ENCODE measurements around the gene TRIM74. TPM values are rescaled to one million over a fixed set of nuclear protein-coding genes. Genes with fewer than 3 reads are reported as not detected.
"Not testable (repeated sequence)": the region's sequence is repeated elsewhere in the genome, so short reads cannot be mapped to it uniquely, and the experiment has no call there.

The TRIM74 gene
- total RNA-seq, 2 donors from 2014 or later = 0.89 to 1.5 TPM

DNA sequence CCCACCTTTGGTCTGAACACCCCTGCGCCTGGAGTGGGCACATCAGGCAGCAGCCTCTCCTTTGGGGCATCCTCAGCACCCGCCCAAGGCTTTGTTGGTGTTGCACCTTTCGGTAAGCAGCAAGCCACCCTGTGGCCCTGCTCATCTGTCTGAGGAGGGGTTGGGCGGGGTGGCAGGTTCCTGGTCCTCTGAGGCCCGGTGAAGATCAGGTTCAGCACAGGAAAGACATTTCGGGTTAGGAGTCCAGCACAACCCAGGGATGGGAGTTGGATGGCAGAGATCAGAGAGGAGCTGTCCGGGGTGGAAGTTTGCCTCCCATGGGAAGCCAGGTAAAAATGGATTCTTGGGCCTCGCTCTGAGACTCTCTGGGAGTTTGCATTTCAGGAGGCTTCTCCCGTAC lies 23.7 kb downstream of the TRIM74 start:
- H3K9me3 Mint-ChIP-seq; H3K27ac Mint-ChIP-seq; ATAC-seq (replicated peaks); H3K4me1 Mint-ChIP-seq; H3K4me3 Mint-ChIP-seq; H3K27me3 Mint-ChIP-seq: not testable (repeated sequence)
- H3K36me3 Mint-ChIP-seq (ENCODE audit: low read depth) = peaks cover 59% of the 10 kb centered on the region

DNA sequence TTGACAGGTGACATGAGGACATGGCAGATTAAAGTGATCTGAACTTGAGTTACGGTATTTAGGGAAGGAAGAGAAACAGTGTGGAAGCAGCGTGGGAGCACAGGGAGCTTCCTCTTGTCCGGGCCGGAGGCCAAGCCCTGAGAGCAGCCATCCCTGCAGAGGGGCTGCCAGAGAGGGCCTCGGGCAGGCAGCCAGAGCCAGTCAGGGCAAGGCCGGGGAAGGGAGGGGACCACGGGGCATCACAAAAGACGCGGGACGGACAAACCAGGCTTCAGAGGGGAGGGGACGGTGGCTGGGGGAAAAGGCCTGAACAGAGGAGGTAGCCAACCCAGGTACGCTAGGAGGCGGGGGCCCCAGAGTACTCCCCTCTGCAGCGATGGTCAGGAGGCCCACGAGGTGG lies 24.3 kb downstream of the TRIM74 start:
- H3K36me3 Mint-ChIP-seq (ENCODE audit: low read depth) = peaks cover 59% of the 10 kb centered on the region
- ATAC-seq (replicated peaks); H3K27ac Mint-ChIP-seq; H3K9me3 Mint-ChIP-seq; H3K27me3 Mint-ChIP-seq; H3K4me1 Mint-ChIP-seq; H3K4me3 Mint-ChIP-seq: not testable (repeated sequence)

DNA sequence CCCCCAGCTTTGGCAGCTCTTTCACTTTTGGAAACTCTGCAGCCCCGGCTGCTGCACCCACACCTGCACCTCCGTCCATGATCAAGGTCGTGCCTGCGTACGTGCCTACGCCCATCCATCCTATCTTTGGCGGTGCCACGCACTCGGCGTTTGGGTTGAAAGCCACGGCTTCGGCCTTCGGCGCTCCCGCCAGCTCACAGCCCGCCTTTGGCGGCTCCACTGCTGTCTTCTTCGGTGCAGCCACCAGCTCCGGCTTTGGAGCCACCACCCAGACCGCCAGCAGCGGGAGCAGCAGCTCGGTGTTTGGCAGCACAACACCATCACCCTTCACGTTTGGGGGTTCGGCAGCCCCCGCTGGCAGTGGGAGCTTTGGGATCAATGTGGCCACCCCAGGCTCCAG lies 26.3 kb downstream of the TRIM74 start:
- not testable (repeated sequence) for H3K27me3 Mint-ChIP-seq; H3K4me3 Mint-ChIP-seq; H3K27ac Mint-ChIP-seq; H3K4me1 Mint-ChIP-seq; H3K9me3 Mint-ChIP-seq; ATAC-seq (replicated peaks)
- H3K36me3 Mint-ChIP-seq (ENCODE audit: low read depth) = peaks cover 60% of the 10 kb centered on the region

DNA sequence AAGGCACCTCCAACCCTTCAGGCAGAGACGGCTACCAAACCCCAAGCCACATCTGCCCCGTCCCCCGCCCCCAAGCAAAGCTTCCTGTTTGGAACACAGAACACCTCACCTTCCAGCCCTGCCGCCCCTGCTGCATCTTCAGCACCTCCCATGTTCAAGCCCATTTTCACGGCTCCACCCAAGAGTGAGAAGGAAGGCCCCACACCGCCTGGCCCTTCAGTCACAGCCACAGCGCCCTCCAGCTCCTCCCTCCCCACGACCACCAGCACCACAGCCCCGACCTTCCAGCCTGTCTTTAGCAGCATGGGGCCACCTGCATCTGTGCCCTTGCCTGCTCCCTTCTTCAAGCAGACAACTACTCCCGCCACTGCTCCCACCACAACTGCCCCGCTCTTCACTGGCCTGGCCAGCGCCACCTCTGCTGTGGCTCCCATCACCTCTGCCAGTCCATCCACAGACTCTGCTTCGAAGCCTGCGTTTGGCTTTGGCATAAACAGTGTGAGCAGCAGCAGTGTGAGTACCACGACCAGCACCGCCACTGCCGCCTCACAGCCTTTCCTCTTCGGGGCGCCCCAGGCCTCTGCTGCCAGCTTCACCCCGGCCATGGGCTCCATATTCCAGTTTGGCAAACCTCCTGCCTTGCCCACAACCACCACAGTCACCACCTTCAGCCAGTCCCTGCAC lies 27.1 kb downstream of the TRIM74 start:
- H3K4me1 Mint-ChIP-seq, H3K27me3 Mint-ChIP-seq, H3K9me3 Mint-ChIP-seq, H3K4me3 Mint-ChIP-seq, H3K27ac Mint-ChIP-seq: not testable (repeated sequence)
- peaks cover 67% of the 10 kb centered on the region for H3K36me3 Mint-ChIP-seq (ENCODE audit: low read depth)
- ATAC-seq (replicated peaks) = peak; percentile 16

DNA sequence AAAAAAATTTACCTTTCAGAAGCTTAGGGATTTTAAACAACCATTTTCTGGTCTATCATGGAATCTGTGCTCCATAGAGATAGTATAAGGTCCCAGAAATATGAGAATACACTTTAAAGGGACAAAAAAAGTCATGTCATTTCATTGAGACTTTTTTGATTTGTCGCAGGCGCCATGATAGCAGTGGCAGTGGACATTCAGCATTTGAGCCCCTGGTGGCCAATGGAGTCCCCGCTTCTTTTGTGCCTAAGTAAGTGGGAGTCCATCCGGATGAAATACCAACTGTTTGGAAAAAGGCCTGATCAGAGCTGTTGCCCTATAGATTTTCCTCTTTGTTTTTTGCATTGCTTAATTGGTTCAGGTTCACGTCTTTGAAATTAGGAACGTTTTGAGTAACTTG lies 41.0 kb downstream of the TRIM74 start:
- H3K36me3 Mint-ChIP-seq (ENCODE audit: low read depth) = peaks cover 91% of the 10 kb centered on the region
- H3K27me3 Mint-ChIP-seq; H3K9me3 Mint-ChIP-seq; H3K27ac Mint-ChIP-seq; H3K4me3 Mint-ChIP-seq; ATAC-seq (replicated peaks): not testable (repeated sequence)
- peaks cover 17% of the 10 kb centered on the region for H3K4me1 Mint-ChIP-seq

DNA sequence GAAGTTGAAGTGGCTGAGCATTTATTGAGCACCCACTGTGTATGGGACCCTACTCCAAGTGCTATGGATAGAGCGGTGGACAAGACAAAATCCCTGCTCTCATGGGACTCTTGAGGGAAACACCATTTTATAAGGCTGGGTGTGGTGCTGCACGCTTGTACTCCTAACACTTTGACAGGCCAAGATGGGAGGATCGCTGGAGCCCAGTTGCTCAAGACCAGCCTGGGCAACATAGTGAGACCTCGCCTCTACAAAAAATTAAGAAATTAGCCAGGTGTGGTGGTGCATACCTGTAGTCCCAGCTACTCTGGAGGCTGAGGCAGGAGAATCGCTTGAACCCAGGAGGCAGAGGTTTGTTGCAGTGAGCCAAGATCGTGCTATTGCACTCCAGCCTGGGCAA lies 41.5 kb downstream of the TRIM74 start:
- ATAC-seq (replicated peaks); H3K4me3 Mint-ChIP-seq; H3K27me3 Mint-ChIP-seq; H3K27ac Mint-ChIP-seq; H3K9me3 Mint-ChIP-seq: not testable (repeated sequence)
- peaks cover 19% of the 10 kb centered on the region for H3K4me1 Mint-ChIP-seq
- H3K36me3 Mint-ChIP-seq (ENCODE audit: low read depth) = peaks cover 94% of the 10 kb centered on the region

DNA sequence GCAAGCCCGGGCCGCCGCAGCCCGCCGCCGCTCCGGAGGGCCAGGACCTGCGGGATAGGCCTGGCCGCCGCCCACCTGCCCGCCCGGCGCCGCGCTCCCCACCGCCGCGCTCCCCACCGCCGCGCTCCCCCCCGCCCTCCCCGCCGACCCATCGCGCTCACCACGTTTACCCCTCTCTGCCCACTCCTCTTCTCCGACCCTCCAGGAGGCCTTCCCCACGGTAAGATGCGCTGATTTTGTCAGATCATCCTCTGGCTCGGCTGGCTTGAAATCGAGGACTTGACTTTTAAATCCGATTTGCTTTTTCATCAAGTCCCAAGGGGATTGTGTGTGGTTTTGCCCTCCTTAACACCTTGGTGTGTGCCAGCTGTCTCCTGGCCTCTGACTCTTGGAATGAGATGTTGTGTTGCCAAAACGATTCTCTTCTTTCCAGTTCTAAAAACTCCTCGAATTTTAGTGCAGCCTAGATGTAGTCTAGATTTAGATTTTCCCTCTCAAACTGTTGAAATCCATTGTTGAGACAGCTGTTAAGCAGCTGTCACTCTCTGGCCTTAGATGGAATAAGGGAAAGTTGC lies 43.6 kb downstream of the TRIM74 start:
- peak overlapping the region; percentile 89 for H3K4me3 Mint-ChIP-seq
- ATAC-seq (replicated peaks) = no peak
- H3K27ac Mint-ChIP-seq = peak overlapping the region; percentile 89
- H3K4me1 Mint-ChIP-seq = peaks cover 25% of the 10 kb centered on the region
- no peaks in the 10 kb centered on the region for H3K9me3 Mint-ChIP-seq
- H3K27me3 Mint-ChIP-seq = no peaks in the 10 kb centered on the region
- H3K36me3 Mint-ChIP-seq (ENCODE audit: low read depth) = peaks cover 96% of the 10 kb centered on the region

DNA sequence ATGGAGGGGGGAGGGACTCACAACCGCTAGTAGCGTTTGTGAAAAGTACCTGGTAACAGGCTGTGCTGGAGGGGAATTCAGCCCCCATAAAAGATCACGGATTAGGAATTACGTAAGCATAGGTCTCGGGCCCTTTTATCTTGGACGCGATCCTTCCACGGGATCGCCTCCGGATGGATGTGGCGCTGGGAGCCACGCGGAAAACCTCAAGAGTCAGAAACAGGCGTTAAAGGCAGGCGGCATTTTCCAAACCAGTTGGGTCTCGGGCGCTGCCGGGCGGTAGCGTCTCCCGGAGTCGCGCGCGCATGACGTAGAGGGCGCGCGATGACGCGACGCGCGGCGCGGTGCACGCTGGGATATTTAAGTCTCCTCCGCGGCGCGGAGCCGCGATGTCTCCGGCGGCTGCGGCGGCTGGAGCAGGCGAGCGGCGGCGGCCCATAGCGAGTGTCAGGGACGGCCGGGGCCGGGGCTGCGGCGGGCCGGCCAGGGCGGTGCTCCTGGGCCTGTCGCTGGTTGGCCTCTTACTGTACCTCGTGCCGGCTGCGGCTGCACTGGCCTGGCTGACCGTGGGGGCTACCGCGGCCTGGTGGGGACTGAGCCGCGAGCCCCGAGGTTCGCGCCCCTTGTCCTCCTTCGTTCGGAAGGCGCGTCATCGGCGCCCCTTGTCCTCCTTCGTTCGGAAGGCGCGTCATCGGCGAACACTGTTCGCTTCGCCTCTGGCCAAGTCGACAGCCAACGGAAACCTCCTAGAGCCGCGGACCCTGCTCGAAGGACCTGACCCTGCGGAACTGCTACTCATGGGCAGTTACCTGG lies 44.3 kb downstream of the TRIM74 start, which contains the start of gene POM121:
TSS of gene POM121 (plus strand) at position 363 of the 813 bp plus-strand sequence. CDS start at position 390, 27 bp downstream.
- ATAC-seq (replicated peaks) = peak; percentile 96
- H3K27ac Mint-ChIP-seq = peak within 1 kb of the TSS; percentile 89
- H3K4me1 Mint-ChIP-seq = peaks cover 25% of the 10 kb centered on the region
- peak within 1 kb of the TSS; percentile 89 for H3K4me3 Mint-ChIP-seq
- H3K36me3 Mint-ChIP-seq (ENCODE audit: low read depth) = peaks cover 96% of the 10 kb centered on the region
- H3K27me3 Mint-ChIP-seq = no peaks in the 10 kb centered on the region
- no peaks in the 10 kb centered on the region for H3K9me3 Mint-ChIP-seq

DNA sequence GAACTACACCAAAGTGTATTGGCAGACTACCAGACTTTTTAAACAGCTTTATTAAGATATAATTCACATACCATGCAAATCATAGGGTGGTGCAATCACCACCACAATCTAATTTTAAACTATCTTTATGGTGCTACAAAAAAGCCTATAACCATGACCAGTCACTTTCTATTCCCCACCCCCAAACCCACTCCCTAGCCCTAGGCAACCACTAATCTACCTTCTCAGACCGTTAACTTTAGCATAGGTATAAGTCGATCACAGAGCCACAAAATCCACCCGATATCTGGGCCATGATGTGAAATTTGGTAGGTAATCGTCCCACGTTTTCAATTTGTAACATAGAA lies 44.9 kb downstream of the TRIM74 start:
- Mint-ChIP-seq H3K36me3 (ENCODE audit: low read depth) (peaks cover 96% of the 10 kb centered on the region), H3K27ac (peak overlapping the region; percentile 87), H3K9me3 (no peaks in the 10 kb centered on the region), H3K4me3 (peak overlapping the region; percentile 89), H3K27me3 (no peaks in the 10 kb centered on the region), H3K4me1 (peaks cover 25% of the 10 kb centered on the region)
- peak; percentile 45 for ATAC-seq (replicated peaks)

DNA sequence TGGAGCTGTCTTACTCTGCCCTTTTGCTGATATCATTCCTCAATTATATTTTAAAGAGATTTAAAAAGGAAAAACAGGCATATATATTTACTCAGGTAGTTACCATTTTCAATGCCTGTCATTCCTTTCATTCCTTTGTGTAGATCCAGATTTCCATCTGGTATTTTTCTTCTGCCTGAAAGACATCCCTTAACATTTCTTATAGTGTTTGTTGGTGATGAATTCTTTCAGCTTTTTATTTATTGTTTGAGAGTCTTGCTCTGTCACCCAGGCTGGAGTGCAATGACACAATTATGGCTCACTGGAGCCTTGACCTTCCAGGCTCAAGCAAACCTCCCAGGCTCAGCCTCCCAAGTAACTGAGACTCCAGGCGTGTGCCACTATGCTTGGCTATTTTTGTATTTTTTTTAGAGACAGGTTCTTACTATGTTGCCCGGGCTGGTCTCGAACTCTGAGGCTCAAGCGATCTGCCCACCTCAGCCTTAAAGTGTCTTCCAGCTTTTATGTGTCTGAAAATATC lies 50.0 kb downstream of the TRIM74 start:
- no peak overlapping the region for H3K4me3 Mint-ChIP-seq

DNA sequence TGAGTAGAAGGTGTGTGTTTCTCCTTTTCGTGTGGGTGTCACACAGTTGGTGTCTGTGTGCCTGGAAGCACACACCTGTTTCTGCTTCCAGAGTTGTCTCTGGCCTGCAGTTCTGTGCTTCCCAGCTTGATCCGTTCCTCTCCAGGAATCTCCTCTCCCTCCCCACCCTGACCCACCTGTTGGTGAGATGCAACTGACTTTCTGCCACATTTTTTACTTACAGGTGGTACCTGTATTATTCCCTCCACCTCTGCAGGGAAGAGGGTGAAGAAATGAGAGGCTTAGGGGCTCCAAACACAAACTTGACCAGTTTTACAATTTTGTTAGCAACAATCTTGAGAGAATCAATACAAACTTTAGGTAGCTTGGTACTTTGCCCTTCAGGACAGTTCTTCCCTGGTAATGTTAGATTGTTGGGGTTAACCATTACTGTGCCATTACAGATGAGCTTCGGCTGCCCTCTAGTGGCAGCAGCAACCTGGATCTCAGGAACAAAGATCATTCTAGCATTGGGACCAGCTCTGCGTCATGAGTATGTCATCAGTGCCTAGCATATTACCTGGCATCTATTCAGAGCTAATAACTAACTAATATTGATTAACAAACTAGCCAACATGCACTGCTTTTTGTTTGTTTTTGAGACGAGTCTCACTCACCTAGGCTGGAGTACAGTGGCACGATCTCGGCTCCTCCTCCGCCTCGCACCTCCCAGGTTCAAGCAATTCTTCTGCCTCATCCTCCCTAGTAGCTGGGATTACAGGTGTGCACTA lies 54.3 kb downstream of the TRIM74 start:
- Mint-ChIP-seq H3K4me1 (peaks cover 29% of the 10 kb centered on the region), H3K4me3 (peak overlapping the region; percentile 77), H3K36me3 (ENCODE audit: low read depth) (peaks cover 93% of the 10 kb centered on the region), H3K27ac (peak overlapping the region; percentile 78)
- not testable (repeated sequence) for H3K9me3 Mint-ChIP-seq, H3K27me3 Mint-ChIP-seq
- peak; percentile 51 for ATAC-seq (replicated peaks)

More for the DNA sequence above, 50.0 kb downstream of the TRIM74 start:
- ATAC-seq (replicated peaks) = no peak
- Mint-ChIP-seq H3K4me1 (peaks cover 22% of the 10 kb centered on the region), H3K27me3 (no peaks in the 10 kb centered on the region), H3K27ac (no peak overlapping the region), H3K36me3 (ENCODE audit: low read depth) (peaks cover 96% of the 10 kb centered on the region), H3K9me3 (no peaks in the 10 kb centered on the region)

DNA sequence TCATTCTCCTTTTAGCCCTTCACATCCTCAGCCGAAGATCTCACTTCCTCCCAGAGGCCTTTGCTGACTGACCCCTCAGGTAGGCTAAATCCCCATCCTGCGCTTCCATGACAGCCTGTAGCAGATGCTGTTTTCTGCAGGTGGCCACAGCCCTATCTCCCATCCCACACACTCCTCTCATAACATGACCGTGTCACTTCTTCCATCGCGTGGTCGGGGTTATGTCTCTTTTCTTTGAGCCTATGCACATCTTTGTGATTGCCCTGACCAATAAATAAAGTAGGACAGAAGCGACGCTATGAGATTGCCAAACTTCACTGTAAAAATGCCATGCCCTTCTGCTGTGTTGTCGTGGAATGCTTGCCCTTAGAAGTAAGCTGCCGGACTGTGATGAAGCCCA lies 55.5 kb downstream of the TRIM74 start:
- H3K9me3 Mint-ChIP-seq, H3K27me3 Mint-ChIP-seq: not testable (repeated sequence)
- H3K4me3 Mint-ChIP-seq = peak overlapping the region; percentile 77
- H3K4me1 Mint-ChIP-seq = peaks cover 29% of the 10 kb centered on the region
- ATAC-seq (replicated peaks) = peak; percentile 58
- peaks cover 96% of the 10 kb centered on the region for H3K36me3 Mint-ChIP-seq (ENCODE audit: low read depth)
- H3K27ac Mint-ChIP-seq = peak overlapping the region; percentile 97

DNA sequence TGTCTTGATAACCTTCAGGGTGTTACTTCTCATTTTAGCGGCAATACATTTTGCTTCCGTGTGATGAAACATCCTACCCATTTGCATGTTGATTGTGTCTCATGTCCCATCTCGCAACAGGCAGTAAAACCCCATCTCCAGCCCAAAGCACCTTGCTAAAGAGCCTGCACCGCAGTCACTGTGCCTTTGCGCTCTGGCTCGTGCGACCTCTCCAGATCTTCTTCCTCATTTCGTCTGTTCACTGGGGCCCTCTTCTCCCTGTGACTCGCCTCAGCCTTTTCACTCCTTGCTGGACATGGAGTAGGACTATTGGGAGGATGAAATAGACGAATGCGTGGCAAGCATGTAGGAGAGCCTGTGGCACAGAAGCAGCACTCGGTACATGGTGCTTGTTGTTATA lies 57.9 kb downstream of the TRIM74 start:
- peak overlapping the region; percentile 97 for H3K27ac Mint-ChIP-seq
- peak overlapping the region; percentile 77 for H3K4me3 Mint-ChIP-seq
- H3K27me3 Mint-ChIP-seq; ATAC-seq (replicated peaks); H3K9me3 Mint-ChIP-seq: not testable (repeated sequence)
- H3K36me3 Mint-ChIP-seq (ENCODE audit: low read depth) = peaks cover 96% of the 10 kb centered on the region
- peaks cover 24% of the 10 kb centered on the region for H3K4me1 Mint-ChIP-seq

Data from activated T-helper 17 cell treated with anti-CD3 and anti-CD28 coated beads, Interleukin-2, amount 50 U/mL, for 72 hours (primary cell).